D721Med (cell line): ENCODE results near the gene RAD54L2.

ENCODE experiments used
- DNase-seq: peaks from one replicate; pipeline ENCODE4 v3.0.0; 2011; ENCODE audit warnings: low spot score; ENCODE audit not compliant: insufficient read length
- FAIRE-seq: peaks from 2 replicates; lab custom pipeline; 2011; peaks lifted over from hg19 to GRCh38; lab: Jason Lieb, UNC
- CTCF ChIP-seq: IDR thresholded peaks from 2 replicates; pipeline ENCODE4 v1.5.1; 2012; ENCODE audit warnings: mild to moderate bottlenecking, control low read depth; ENCODE audit not compliant: insufficient read depth; ENCODE audit errors: missing control alignments

RAD54L2 gene

GRCh38 chr3:51578238-51578637, 39.7 kb downstream of the RAD54L2 start:
- no peak for FAIRE-seq
- DNase-seq: no peak
- TF ChIP-seq CTCF: no peak

DNA sequence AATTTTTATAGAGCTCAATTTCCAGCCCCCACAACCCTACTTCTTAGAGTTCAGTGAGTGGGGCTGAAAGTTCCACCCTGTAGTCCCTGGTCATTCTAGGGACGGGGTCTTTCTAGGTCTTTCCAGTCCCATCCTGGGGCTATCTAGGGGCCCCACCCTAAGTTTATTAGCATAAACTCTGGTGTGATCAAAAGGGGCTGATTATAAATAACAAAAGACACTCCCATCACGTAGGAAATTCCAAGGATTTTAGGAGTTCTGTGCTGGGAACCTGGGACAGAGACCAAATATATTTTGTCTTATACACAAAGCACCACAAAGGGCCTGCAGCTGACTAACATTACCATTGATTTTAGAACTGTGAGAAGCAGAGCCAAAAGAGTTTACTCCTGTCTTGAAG, 41.9 kb downstream of the RAD54L2 start:
- no peak for FAIRE-seq
- no peak for TF ChIP-seq CTCF
- no peak for DNase-seq

GRCh38 chr3:51581524-51581923, 43.0 kb downstream of the RAD54L2 start:
- peak; percentile 80 for FAIRE-seq
- TF ChIP-seq CTCF: no peak
- DNase-seq: peak; percentile 50

GRCh38 chr3:51585197-51585596, 46.7 kb downstream of the RAD54L2 start:
- TF ChIP-seq CTCF: no peak
- DNase-seq (no peak), FAIRE-seq (no peak)

GRCh38 chr3:51585871-51586270, 47.4 kb downstream of the RAD54L2 start:
- FAIRE-seq (no peak), DNase-seq (no peak)
- no peak for TF ChIP-seq CTCF
